ENCODE data around the gene SLC2A14.
"Not testable (repeated sequence)": the region's sequence is repeated elsewhere in the genome, so short reads cannot be mapped to it uniquely, and the experiment has no call there.

- TF ChIP-seq EZH2 (IDR thresholded peaks at IDR 0.05; ENCODE audit: low read length); CTCF (optimal IDR thresholded peaks at IDR 0.05 in 1 of 3, IDR thresholded peaks at IDR 0.05 in 1 of 3, conservative IDR thresholded peaks at IDR 0.05 in 1 of 3; ENCODE audit: extremely low read depth in 1 of 3, insufficient read depth in 2 of 3, low read length in 3 of 3): not testable (repeated sequence)
These were observed 29.7 kb upstream of the SLC2A14 start for GRCh38 chr12:7902416-7902815.
